ENCODE data around the gene DGAT2.

Gene DGAT2

DNA sequence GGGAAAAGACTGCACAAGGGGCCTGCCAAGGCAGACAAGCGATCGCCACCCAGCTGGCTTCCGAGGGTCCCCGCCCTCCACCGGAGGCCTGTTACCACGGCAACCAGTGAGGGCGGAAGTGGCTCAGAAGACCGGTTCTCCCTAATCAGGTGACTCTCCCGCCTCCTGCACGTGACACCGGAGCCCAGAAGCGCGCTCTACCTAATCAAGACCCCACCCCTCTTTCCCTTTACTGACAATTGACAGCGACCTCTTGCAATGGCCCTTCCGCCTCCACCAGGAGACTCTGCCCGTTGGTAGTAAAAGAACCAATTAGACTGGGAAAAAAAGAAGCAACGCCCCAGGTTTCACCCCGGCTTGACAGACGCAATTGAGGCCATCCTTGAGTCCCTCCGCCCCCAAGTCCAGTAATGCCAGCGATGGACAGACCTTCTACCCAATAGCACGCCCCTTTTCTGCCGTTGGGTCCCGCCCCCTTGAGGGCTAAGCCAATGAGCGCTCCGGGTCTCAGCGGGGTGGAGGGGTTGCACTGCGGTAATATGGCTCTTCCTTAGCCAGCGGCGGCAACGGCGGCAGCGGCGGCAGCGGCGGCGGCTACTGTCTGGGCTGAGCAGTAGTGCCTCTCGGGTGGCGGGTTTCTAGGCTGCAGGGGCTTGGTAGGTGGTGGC, 46.2 kb downstream of the DGAT2 start, which contains the start of gene UVRAG (continued):
- TF ChIP-seq ZSCAN23 (tag by site-specific recombination; IDR thresholded peaks at IDR 0.05) = no peak
- no peak for TF ChIP-seq ZNF660 (tag by site-specific recombination; IDR thresholded peaks at IDR 0.05)
- TF ChIP-seq ZNF221 (tag by site-specific recombination; IDR thresholded peaks at IDR 0.05; ENCODE audit: borderline replicate concordance) = no peak
- TF ChIP-seq, protein P1, sequence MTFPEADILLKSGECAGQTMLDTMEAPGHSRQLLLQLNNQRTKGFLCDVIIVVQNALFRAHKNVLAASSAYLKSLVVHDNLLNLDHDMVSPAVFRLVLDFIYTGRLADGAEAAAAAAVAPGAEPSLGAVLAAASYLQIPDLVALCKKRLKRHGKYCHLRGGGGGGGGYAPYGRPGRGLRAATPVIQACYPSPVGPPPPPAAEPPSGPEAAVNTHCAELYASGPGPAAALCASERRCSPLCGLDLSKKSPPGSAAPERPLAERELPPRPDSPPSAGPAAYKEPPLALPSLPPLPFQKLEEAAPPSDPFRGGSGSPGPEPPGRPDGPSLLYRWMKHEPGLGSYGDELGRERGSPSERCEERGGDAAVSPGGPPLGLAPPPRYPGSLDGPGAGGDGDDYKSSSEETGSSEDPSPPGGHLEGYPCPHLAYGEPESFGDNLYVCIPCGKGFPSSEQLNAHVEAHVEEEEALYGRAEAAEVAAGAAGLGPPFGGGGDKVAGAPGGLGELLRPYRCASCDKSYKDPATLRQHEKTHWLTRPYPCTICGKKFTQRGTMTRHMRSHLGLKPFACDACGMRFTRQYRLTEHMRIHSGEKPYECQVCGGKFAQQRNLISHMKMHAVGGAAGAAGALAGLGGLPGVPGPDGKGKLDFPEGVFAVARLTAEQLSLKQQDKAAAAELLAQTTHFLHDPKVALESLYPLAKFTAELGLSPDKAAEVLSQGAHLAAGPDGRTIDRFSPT (tag by site-specific recombination; IDR thresholded peaks at IDR 0.05) = no peak
- peak; percentile 100 for TF ChIP-seq ZNF10 (tag by site-specific recombination; IDR thresholded peaks at IDR 0.05)
- peak; percentile 66 for TF ChIP-seq ZNF600 (tag by site-specific recombination; IDR thresholded peaks at IDR 0.05)
- TF ChIP-seq, protein P2, sequence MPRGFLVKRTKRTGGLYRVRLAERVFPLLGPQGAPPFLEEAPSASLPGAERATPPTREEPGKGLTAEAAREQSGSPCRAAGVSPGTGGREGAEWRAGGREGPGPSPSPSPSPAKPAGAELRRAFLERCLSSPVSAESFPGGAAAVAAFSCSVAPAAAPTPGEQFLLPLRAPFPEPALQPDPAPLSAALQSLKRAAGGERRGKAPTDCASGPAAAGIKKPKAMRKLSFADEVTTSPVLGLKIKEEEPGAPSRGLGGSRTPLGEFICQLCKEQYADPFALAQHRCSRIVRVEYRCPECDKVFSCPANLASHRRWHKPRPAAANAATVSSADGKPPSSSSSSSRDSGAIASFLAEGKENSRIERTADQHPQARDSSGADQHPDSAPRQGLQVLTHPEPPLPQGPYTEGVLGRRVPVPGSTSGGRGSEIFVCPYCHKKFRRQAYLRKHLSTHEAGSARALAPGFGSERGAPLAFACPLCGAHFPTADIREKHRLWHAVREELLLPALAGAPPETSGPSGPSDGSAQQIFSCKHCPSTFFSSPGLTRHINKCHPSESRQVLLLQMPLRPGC (tag by site-specific recombination; IDR thresholded peaks at IDR 0.05) = no peak
- no peak for TF ChIP-seq ZFP41 (tag by site-specific recombination; IDR thresholded peaks at IDR 0.05; ENCODE audit: borderline replicate concordance)
- TF ChIP-seq ZNF112 (tag by site-specific recombination; IDR thresholded peaks at IDR 0.05) = no peak
- TF ChIP-seq TCF7L2 (IDR thresholded peaks at IDR 0.05; ENCODE audit: borderline replicate concordance, low read depth, low read length) = no peak
- no peak for TF ChIP-seq ZNF621 (tag by site-specific recombination; IDR thresholded peaks at IDR 0.05)
- TF ChIP-seq ZNF555 (tag by site-specific recombination; conservative IDR thresholded peaks at IDR 0.05) = no peak
- no peak for TF ChIP-seq ZNF202 (tag by site-specific recombination; IDR thresholded peaks at IDR 0.05; ENCODE audit: borderline replicate concordance)
- TF ChIP-seq, protein P3, sequence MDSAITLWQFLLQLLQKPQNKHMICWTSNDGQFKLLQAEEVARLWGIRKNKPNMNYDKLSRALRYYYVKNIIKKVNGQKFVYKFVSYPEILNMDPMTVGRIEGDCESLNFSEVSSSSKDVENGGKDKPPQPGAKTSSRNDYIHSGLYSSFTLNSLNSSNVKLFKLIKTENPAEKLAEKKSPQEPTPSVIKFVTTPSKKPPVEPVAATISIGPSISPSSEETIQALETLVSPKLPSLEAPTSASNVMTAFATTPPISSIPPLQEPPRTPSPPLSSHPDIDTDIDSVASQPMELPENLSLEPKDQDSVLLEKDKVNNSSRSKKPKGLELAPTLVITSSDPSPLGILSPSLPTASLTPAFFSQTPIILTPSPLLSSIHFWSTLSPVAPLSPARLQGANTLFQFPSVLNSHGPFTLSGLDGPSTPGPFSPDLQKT (IDR thresholded peaks at IDR 0.05; ENCODE audit: borderline replicate concordance, low read depth, low read length) = no peak; the same call in 1 of the 2 replicates
- TF ChIP-seq GLIS1 (tag by site-specific recombination; IDR thresholded peaks at IDR 0.05) = no peak
- TF ChIP-seq, protein P4, sequence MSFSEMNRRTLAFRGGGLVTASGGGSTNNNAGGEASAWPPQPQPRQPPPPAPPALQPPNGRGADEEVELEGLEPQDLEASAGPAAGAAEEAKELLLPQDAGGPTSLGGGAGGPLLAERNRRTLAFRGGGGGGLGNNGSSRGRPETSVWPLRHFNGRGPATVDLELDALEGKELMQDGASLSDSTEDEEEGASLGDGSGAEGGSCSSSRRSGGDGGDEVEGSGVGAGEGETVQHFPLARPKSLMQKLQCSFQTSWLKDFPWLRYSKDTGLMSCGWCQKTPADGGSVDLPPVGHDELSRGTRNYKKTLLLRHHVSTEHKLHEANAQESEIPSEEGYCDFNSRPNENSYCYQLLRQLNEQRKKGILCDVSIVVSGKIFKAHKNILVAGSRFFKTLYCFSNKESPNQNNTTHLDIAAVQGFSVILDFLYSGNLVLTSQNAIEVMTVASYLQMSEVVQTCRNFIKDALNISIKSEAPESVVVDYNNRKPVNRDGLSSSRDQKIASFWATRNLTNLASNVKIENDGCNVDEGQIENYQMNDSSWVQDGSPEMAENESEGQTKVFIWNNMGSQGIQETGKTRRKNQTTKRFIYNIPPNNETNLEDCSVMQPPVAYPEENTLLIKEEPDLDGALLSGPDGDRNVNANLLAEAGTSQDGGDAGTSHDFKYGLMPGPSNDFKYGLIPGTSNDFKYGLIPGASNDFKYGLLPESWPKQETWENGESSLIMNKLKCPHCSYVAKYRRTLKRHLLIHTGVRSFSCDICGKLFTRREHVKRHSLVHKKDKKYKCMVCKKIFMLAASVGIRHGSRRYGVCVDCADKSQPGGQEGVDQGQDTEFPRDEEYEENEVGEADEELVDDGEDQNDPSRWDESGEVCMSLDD (tag by site-specific recombination; IDR thresholded peaks at IDR 0.05) = no peak
- TF ChIP-seq SCRT1 (tag by site-specific recombination; IDR thresholded peaks at IDR 0.05; ENCODE audit: borderline replicate concordance) = no peak
- TF ChIP-seq ZNF529 (tag by site-specific recombination; IDR thresholded peaks at IDR 0.05; ENCODE audit: insufficient replicate concordance) = no peak
- no peak for TF ChIP-seq OVOL3 (tag by site-specific recombination; IDR thresholded peaks at IDR 0.05)
- TF ChIP-seq TRIM28 (IDR thresholded peaks at IDR 0.05; ENCODE audit: borderline replicate concordance, low read length) = no peak
- TF ChIP-seq ZNF548 (tag by site-specific recombination; IDR thresholded peaks at IDR 0.05) = no peak
- no peak for TF ChIP-seq GLI4 (tag by site-specific recombination; IDR thresholded peaks at IDR 0.05)
- peak; percentile 11; the same call in 1 of the 2 replicates for TF ChIP-seq ZNF561 (tag by site-specific recombination; IDR thresholded peaks at IDR 0.05; ENCODE audit: borderline replicate concordance)
- TF ChIP-seq, protein P5, sequence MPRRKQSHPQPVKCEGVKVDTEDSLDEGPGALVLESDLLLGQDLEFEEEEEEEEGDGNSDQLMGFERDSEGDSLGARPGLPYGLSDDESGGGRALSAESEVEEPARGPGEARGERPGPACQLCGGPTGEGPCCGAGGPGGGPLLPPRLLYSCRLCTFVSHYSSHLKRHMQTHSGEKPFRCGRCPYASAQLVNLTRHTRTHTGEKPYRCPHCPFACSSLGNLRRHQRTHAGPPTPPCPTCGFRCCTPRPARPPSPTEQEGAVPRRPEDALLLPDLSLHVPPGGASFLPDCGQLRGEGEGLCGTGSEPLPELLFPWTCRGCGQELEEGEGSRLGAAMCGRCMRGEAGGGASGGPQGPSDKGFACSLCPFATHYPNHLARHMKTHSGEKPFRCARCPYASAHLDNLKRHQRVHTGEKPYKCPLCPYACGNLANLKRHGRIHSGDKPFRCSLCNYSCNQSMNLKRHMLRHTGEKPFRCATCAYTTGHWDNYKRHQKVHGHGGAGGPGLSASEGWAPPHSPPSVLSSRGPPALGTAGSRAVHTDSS (tag by site-specific recombination; IDR thresholded peaks at IDR 0.05) = no peak
- TF ChIP-seq MZF1 (tag by site-specific recombination; IDR thresholded peaks at IDR 0.05; ENCODE audit: borderline replicate concordance) = no peak
- TF ChIP-seq ZNF133 (tag by site-specific recombination; IDR thresholded peaks at IDR 0.05) = no peak
- TF ChIP-seq ZNF175 (tag by site-specific recombination; IDR thresholded peaks at IDR 0.05) = no peak
- no peak for TF ChIP-seq ZBTB7A (tag by site-specific recombination; IDR thresholded peaks at IDR 0.05; ENCODE audit: low read depth)
- TF ChIP-seq, protein P6, sequence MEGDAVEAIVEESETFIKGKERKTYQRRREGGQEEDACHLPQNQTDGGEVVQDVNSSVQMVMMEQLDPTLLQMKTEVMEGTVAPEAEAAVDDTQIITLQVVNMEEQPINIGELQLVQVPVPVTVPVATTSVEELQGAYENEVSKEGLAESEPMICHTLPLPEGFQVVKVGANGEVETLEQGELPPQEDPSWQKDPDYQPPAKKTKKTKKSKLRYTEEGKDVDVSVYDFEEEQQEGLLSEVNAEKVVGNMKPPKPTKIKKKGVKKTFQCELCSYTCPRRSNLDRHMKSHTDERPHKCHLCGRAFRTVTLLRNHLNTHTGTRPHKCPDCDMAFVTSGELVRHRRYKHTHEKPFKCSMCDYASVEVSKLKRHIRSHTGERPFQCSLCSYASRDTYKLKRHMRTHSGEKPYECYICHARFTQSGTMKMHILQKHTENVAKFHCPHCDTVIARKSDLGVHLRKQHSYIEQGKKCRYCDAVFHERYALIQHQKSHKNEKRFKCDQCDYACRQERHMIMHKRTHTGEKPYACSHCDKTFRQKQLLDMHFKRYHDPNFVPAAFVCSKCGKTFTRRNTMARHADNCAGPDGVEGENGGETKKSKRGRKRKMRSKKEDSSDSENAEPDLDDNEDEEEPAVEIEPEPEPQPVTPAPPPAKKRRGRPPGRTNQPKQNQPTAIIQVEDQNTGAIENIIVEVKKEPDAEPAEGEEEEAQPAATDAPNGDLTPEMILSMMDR (tag by site-specific recombination; IDR thresholded peaks at IDR 0.05) = no peak

Measured in HEK293 (cell line).